HL-60/S4 (cell line): Measurements from ENCODE around the gene PYGO1.
"Not testable (repeated sequence)": the region's sequence is repeated elsewhere in the genome, so short reads cannot be mapped to it uniquely, and the experiment has no call there.

Experiments
- in situ Hi-C: fragments of 300-500 bp; cut with MboI; formaldehyde crosslinking; loops from 2 replicates; pipeline ENCODE4 v1.14.3; 2022; ENCODE audit warnings: low sequenced_read_pairs

The PYGO1 gene

GRCh38 chr15:55573224-55573623, 14.9 kb downstream of the PYGO1 start:
- in situ Hi-C loops: no loop called here

DNA sequence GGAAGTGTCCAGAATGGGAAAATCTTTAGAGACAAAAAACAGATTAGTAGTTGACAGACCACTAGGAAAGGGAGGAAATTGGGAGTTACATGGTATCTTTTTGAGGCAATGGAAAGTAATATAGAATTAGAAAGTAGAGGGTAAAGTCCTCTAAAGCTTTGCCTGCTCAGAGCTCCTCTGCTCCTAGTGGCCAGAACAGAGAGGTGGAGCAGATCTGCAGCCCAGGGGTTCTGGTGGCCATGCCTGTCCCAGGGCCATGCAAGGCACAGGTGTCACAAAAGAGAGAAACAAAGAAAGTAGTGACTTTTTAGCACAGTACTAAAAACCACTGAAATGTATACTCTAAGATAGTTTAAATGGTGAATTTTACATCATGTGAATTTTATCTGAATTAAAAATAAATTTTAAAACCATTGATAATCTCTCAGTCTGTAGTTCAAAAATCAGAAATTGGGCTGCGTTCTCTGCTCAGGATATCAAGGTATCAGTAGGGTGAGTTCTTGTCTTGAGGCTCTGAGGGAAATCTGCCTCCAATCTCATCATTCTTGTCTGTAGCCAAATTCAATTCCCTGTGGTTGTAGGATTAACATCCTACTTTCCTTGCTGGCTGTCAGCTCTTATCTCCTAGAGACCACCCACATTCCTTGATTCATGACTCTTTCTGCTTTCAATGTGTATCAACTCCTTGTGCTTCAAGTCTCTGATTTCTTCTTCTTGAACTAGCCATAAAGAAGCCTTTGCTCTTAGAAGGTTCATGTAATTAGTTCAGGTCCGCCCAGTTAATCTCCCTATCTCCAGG, 23.6 kb downstream of the PYGO1 start:
- in situ Hi-C loops: no loop called here

- in situ Hi-C loops: no loop called here
These were observed 25.5 kb downstream of the PYGO1 start for GRCh38 chr15:55562601-55563000.

DNA sequence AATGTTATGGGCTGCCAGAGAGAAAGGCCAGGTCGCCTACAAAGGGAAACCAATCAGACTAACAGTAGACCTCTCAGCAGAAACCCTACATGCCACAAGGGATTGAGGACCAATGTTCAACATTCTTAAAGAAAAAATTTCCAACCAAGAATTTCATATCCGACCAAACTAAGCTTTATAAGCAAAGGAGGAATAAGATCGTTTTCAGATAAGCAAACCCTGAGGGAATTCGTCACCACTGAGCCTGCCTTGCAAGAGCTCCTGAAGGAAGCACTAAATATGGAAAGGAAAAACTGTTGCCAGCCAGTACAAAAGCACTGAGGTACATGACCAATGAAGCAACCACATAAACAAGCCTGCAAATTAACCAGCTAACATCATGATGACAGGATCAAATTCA, 33.1 kb downstream of the PYGO1 start:
- in situ Hi-C loops: no loop called here

- in situ Hi-C loops: no loop called here
These were observed 35.2 kb downstream of the PYGO1 start for GRCh38 chr15:55552926-55553325.

DNA sequence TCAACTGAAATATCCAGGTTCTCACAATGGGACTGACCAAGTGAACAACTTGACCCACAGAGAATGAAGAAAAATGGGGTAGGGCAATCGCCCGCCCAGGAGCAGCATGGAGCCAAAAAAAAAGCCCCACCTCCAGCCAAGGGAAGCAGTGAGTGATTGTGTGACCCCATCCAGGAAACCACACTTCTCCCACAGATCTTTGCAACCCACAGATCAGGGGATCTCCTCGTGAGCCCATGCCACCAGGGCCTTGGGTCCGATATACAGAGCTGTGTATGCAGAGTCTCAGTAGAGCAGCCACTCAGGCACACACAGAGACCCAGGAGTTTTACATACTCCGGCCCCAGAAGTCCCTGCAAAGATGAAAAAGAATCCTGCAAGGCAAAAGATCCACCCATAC, 35.7 kb downstream of the PYGO1 start:
- in situ Hi-C loops: no loop called here

DNA sequence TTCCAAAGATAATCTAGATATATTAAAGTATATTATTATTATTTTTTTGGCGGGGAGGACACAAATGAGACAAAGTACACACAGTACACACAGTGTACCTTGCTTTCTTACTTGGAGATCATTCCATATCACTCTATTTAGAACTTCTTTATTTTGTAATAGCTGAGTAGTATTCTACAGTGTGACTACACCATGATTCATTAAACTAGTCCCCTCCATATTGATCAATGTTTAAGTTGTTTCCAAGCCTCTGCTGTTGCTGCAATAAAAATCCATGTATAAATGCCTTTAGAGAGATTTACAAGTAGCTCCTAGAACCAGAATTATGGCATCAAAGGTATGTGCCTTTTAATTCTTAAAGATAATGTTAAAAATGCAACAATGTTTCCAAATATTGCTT, 38.8 kb downstream of the PYGO1 start:
- in situ Hi-C loops: no loop called here

DNA sequence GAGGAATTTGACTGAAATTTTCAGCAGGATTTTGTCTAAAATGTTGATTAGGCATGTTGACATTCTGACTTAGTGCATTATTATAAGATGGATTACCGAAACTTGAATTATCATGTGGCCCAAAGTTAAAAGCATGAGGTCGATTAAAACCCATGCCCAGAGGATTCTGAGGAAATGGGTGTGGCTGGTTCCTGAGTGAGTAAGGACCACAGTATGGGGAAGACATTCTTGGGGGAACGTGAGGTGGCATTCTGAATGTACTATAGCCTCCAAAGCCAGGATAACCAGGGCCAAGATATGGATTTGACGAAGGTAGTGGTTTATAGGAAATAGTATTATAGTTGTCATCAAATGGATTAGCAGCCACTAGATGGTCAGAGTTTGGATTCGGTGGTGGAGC, 41.4 kb downstream of the PYGO1 start:
- in situ Hi-C loops: no loop called here

- in situ Hi-C loops: no loop called here
These were observed 52.7 kb downstream of the PYGO1 start for GRCh38 chr15:55535436-55535835.

GRCh38 chr15:55532944-55533343, 55.2 kb downstream of the PYGO1 start:
- in situ Hi-C loops: no loop called here

GRCh38 chr15:55530861-55531313, 57.3 kb downstream of the PYGO1 start:
- in situ Hi-C loops: no loop called here

DNA sequence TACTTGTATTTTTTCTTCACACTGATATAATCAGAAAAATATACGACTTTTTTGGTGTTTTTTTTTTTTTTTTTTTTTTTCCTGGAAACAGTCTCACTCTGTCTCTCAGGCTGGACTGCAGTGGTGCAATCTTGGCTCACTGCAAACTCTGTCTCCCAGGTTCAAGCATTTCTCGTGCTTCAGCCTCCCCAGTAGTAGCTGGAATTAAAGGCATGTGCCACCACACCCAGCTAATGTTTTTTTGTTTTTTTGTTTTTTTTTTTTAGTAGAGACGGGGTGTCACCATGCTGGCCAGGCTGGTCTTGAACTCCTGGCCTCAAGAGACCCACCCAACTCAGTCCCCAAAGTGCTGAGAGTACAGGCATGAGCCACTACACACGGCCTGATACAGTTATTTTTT, 59.3 kb downstream of the PYGO1 start:
- in situ Hi-C loops: no loop called here

DNA sequence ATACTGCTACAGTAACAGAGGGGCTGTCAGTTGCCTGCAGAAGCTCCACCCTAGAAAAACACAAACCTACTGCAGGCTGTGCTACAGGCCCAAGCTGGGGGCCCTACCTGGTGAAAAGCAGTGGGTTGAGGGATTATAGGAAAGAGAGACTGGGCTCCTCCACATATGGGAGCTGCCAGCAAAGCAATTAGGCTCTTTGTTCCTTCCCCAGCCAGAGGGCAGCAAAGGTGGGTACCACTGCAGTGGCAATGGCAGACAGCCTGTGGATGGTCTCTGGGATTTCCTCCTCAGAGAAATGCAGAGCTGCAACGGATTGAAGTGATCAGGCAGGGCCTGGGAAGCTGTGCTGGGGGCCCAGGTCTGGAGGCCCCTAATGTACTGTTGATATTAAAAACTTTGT, 61.0 kb downstream of the PYGO1 start:
- in situ Hi-C loops: no loop called here

DNA sequence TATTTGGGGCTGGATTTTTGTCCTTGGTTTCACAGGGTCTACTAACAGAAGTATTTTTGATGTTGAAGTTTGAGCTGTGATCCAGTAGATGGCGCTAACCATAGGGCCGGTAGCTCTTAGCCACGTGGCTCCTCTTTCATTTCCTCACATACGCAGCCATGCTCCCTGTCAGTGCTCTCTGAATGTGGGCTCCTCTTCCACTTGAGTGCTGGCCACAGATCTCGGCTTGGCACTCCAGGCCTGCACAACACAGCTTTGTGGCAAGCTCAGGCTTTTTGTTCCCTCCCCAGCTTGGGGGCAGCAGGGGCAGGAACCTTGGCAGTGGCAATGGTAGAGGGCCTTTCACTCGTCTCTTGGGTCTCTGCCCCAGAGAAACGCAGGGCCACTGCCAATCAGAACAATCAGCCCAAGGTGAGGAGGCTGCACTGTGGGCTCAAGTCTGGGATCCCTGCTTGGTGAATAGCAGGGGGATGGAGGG, 61.5 kb downstream of the PYGO1 start:
- in situ Hi-C loops: no loop called here

DNA sequence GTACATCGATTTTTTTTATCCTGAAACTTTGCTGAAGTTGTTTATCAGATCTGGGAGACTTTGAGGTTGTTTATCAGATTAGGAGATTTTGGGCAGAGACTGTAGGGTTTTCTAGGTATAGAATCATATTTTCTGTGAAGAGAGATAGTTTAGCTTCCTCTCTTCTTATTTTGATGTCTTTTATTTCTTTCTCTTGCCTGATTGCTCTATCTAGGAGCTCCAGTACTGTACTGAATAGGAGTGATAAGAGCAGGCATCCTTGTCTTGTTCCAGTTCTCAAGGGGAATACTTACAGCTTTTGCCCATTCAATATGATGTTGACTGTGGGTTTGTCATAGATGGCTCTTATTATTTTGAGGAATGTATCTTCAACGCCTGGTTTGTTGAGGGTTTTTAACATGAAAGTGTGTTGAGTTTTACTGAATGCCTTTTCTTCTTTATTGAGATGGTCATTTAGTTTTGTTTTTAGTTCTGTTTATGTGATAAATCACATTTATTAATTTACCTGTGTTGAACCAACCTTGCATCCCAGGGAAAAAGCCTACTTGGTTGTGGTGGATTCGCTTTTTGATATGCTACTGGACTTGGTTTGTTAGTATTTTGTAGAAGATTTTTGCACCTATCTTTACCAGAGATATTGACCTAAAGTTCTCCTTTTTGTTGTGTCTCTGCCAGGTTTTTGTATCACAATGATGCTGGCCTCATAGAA, 65.2 kb downstream of the PYGO1 start:
- in situ Hi-C loops: no loop called here

- in situ Hi-C loops: no loop called here
These were observed 69.5 kb downstream of the PYGO1 start for GRCh38 chr15:55518641-55519040.

DNA sequence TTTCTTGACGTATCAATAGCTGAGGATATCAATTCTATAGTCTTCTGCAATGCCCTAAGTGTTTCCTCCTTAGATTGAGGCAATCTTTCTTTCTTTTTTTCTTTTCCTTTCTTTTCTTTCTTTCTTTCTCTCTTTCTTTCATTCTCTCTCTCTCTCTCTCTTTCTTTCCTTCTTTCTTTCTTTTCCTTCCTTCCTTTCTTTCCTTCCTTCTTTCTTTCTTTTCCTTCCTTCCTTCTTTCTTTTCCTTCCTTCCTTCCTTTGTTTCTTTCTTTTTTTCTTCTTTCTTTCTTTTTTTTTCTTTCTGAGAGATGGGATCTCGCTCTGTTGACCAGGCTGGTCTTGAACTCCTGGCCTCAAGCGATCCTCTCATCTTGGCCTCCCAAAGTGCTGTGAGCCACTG, 70.1 kb downstream of the PYGO1 start:
- in situ Hi-C loops: no loop called here

- in situ Hi-C loops: no loop called here
These were observed 72.0 kb downstream of the PYGO1 start for GRCh38 chr15:55515991-55516776.

DNA sequence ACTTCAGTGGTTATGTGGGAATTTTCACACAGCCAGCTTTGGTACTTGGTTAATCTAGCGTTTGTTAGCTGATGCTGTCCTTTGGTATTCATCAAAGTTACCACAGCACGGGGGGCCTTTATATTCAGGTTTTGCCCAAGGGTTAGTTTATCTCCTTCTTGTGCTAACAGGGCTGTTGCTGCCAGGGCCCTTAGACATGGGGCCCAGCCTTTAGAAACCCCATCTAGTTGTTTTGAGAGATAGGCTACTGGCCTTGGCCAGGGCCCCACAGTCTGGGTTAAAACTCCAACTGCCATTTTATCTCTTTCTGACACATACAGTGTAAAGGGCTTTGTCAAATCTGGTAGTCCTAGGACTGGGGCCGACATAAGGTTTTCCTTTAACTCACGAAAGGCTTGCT, 72.7 kb downstream of the PYGO1 start:
- in situ Hi-C loops: no loop called here

GRCh38 chr15:55514414-55514850, 73.7 kb downstream of the PYGO1 start:
- in situ Hi-C loops: no loop called here

- in situ Hi-C loops: not testable (repeated sequence)
These were observed 74.3 kb downstream of the PYGO1 start for GRCh38 chr15:55513621-55514413.
